HG02571 (cell line): ENCODE results near the gene BANP.
"Not testable (repeated sequence)": the region's sequence is repeated elsewhere in the genome, so short reads cannot be mapped to it uniquely, and the experiment has no call there.

Experiments used
- ATAC-seq: cut with Tn5 transposase; IDR thresholded peaks from one replicate; pipeline ENCODE4 v1.9.1; 2021; ENCODE audit warnings: mild to moderate bottlenecking, moderate library complexity; ENCODE audit not compliant: unreplicated experiment

The BANP gene

GRCh38 chr16:87926246-87927194, 24.7 kb upstream of the BANP start:
- ATAC-seq: no peak

- ATAC-seq: no peak
These were observed 24.1 kb upstream of the BANP start for GRCh38 chr16:87927195-87927562.

GRCh38 chr16:87929986-87930385, 21.2 kb upstream of the BANP start:
- ATAC-seq: no peak

- no peak for ATAC-seq
These were observed 20.8 kb upstream of the BANP start for GRCh38 chr16:87930456-87930855.

- no peak for ATAC-seq
These were observed 19.7 kb upstream of the BANP start for GRCh38 chr16:87931504-87931903.

GRCh38 chr16:87932475-87933139, 18.6 kb upstream of the BANP start:
- not testable (repeated sequence) for ATAC-seq

- no peak for ATAC-seq
These were observed 18.1 kb upstream of the BANP start for GRCh38 chr16:87933140-87933495.

GRCh38 chr16:87934752-87935425, 16.3 kb upstream of the BANP start:
- ATAC-seq: not testable (repeated sequence)

- ATAC-seq: not testable (repeated sequence)
These were observed 15.2 kb upstream of the BANP start for GRCh38 chr16:87936016-87936374.

GRCh38 chr16:87936375-87937230, 14.6 kb upstream of the BANP start, which contains the start of gene CA5A:
Gene CA5A, minus strand, starts transcription at chr16:87936529. Its CDS starts 79 bp downstream, at chr16:87936450.
- no peak for ATAC-seq

- not testable (repeated sequence) for ATAC-seq
These were observed 14.0 kb upstream of the BANP start for GRCh38 chr16:87937231-87937542.

GRCh38 chr16:87938412-87938949, 12.8 kb upstream of the BANP start:
- ATAC-seq: no peak

GRCh38 chr16:87939562-87940423, 11.4 kb upstream of the BANP start:
- no peak for ATAC-seq

GRCh38 chr16:87942680-87943079, 8.6 kb upstream of the BANP start:
- no peak for ATAC-seq

- ATAC-seq: no peak
These were observed 5.7 kb upstream of the BANP start for GRCh38 chr16:87945351-87946042.

GRCh38 chr16:87946596-87947347, 4.5 kb upstream of the BANP start:
- ATAC-seq: no peak

GRCh38 chr16:87947356-87948118, 3.7 kb upstream of the BANP start:
- ATAC-seq: no peak

- no peak for ATAC-seq
These were observed 3.1 kb upstream of the BANP start for GRCh38 chr16:87948119-87948545.
